Gastroesophageal sphincter (tissue), 4 donors: ENCODE measurements around the gene EFHD1. TPM values are rescaled to one million over a fixed set of nuclear protein-coding genes. Genes with fewer than 3 reads are reported as not detected.
"Not testable (repeated sequence)": the region's sequence is repeated elsewhere in the genome, so short reads cannot be mapped to it uniquely, and the experiment has no call there.

ENCODE experiments used
- ATAC-seq: fragments of 150-250 bp; one replicate; pipeline ENCODE4 v1.9.1; 2016; ENCODE audit warnings: mild to moderate bottlenecking, moderate library complexity
- H3K27ac ChIP-seq, 4 donors: fragments of 200-600 bp; sonication (generic) in 3 of 4; 1 replicate in 3 of 4; 2 replicates in 1 of 4; pipeline ENCODE4 v1.5.1; 2016 to 2019
- H3K27me3 ChIP-seq: fragments of 200-600 bp; sonication (generic); one replicate; pipeline ENCODE4 v1.5.1; 2019
- H3K36me3 ChIP-seq, 2 donors: fragments of 200-600 bp; sonication (generic); one replicate each; pipeline ENCODE4 v1.5.1; 2019; ENCODE audit warnings: control low read depth in 1 of 2
- H3K4me1 ChIP-seq, 3 donors: fragments of 200-600 bp; sonication (generic); 1 replicate in 2 of 3; 2 replicates in 1 of 3; pipeline ENCODE4 v1.5.1; 2016 to 2019; ENCODE audit warnings: control low read depth in 2 of 3
- H3K4me3 ChIP-seq, 2 donors: fragments of 200-600 bp; sonication (generic); one replicate each; pipeline ENCODE4 v1.5.1; 2019; ENCODE audit warnings: mild to moderate bottlenecking in 1 of 2, moderate library complexity in 1 of 2
- H3K9me3 ChIP-seq, 3 donors: fragments of 200-600 bp; sonication (generic); one replicate each; pipeline ENCODE4 v1.5.1; 2017 to 2019; ENCODE audit warnings: control low read depth in 2 of 3
- CTCF ChIP-seq, 4 experiments: fragments of 200-600 bp in 2 of 4; fragments of 450-650 bp in 2 of 4; sonication (generic) in 1 of 4; IDR thresholded peaks; one replicate each; pipeline ENCODE4 v1.5.1; 2017 to 2019; ENCODE audit warnings: antibody characterized with exemption in 4 of 4, mild to moderate bottlenecking in 2 of 4, moderate library complexity in 2 of 4
- EP300 ChIP-seq: sonication (generic); formaldehyde crosslinking; IDR thresholded peaks from one replicate; pipeline ENCODE4 v1.6.1; 2017; ENCODE audit warnings: antibody characterized with exemption, mild to moderate bottlenecking
- POLR2A ChIP-seq, 2 donors: fragments of 450-650 bp; IDR thresholded peaks; one replicate each; pipeline ENCODE4 v1.6.1; 2017; ENCODE audit warnings: antibody characterized with exemption in 2 of 2, mild to moderate bottlenecking in 2 of 2, moderate library complexity in 1 of 2
- POLR2AphosphoS5 ChIP-seq: sonication (generic); formaldehyde crosslinking; IDR thresholded peaks from one replicate; pipeline ENCODE4 v1.6.1; 2017; ENCODE audit warnings: antibody characterized with exemption
- WGBS, 2 donors: methylation state at CpG; one replicate each; pipeline ENCODE4 v1.1.5; 2018; ENCODE audit warnings: low coverage in 1 of 2; 5-methylcytosine and 5-hydroxymethylcytosine counted together
- total RNA-seq, 4 donors: library from RNA; depleted of rRNA; stranded (reverse); fragments of >200 nt; gene quantifications; one replicate each; pipeline ENCODE4 v1.1.0, GENCODE V29; 2016

The EFHD1 gene
- total RNA-seq, 4 donors from 2014 or later = 9.3 to 23.3 (median 17.5) TPM

GRCh38 chr2:232680006-232680405, 46.6 kb downstream of the EFHD1 start:
- TF ChIP-seq EP300 (no peak), CTCF (IDR thresholded peaks at IDR 0.05) (no peak), POLR2A (IDR thresholded peaks at IDR 0.05) (no peak), POLR2AphosphoS5 (no peak)
- no peak overlapping the region for H3K4me3 ChIP-seq
- 90 to 93% methylated on average over 6 to 7 of the region's 7 CpGs for WGBS, 2 donors
- H3K4me1 ChIP-seq = no peaks in the 10 kb centered on the region
- no peak for ATAC-seq
- H3K9me3 ChIP-seq = no peaks in the 10 kb centered on the region
- H3K27me3 ChIP-seq = peaks cover 15% of the 10 kb centered on the region
- no peak overlapping the region for H3K27ac ChIP-seq
- H3K36me3 ChIP-seq = peaks cover 0 to 17% of the 10 kb centered on the region in 2 donors

- TF ChIP-seq POLR2AphosphoS5 (no peak), EP300 (no peak), POLR2A (IDR thresholded peaks at IDR 0.05) (no peak), CTCF (IDR thresholded peaks at IDR 0.05) (no peak)
- peaks cover 15% of the 10 kb centered on the region for H3K27me3 ChIP-seq
- no peak overlapping the region for H3K4me3 ChIP-seq
- no peaks in the 10 kb centered on the region for H3K4me1 ChIP-seq
- no peaks in the 10 kb centered on the region for H3K9me3 ChIP-seq
- ATAC-seq = no peak
- peaks cover 0 to 14% of the 10 kb centered on the region in 2 donors for H3K36me3 ChIP-seq
- WGBS, 2 donors = 78 to 80% methylated on average over 1 to 5 of the region's 10 CpGs
- no peak overlapping the region for H3K27ac ChIP-seq
Observed at GRCh38 chr2:232681527-232681926, 48.1 kb downstream of the EFHD1 start.

GRCh38 chr2:232683368-232683767, 50.0 kb downstream of the EFHD1 start:
- ATAC-seq = no peak
- peaks cover 0 to 12% of the 10 kb centered on the region in 2 donors for H3K36me3 ChIP-seq
- TF ChIP-seq EP300 (no peak), CTCF (IDR thresholded peaks at IDR 0.05) (no peak), POLR2A (IDR thresholded peaks at IDR 0.05) (no peak)

GRCh38 chr2:232685391-232685790, 52.0 kb downstream of the EFHD1 start:
- 85 to 92% methylated on average over 3 to 5 of the region's 6 CpGs for WGBS, 2 donors
- peaks cover 14% of the 10 kb centered on the region for H3K27me3 ChIP-seq
- ATAC-seq, H3K27ac ChIP-seq, H3K9me3 ChIP-seq, H3K4me1 ChIP-seq, H3K4me3 ChIP-seq: not testable (repeated sequence)
- peaks cover 0 to 12% of the 10 kb centered on the region in 2 donors for H3K36me3 ChIP-seq

More at GRCh38 chr2:232683368-232683767, 50.0 kb downstream of the EFHD1 start:
- Histone ChIP-seq H3K4me3 (no peak overlapping the region), H3K4me1 (no peaks in the 10 kb centered on the region), H3K27ac (no peak overlapping the region), H3K27me3 (peaks cover 15% of the 10 kb centered on the region), H3K9me3 (no peaks in the 10 kb centered on the region)
- 14 to 60% methylated on average over 1 of the region's 1 CpG for WGBS, 2 donors

GRCh38 chr2:232687382-232688160, 54.2 kb downstream of the EFHD1 start:
- TF ChIP-seq CTCF (IDR thresholded peaks at IDR 0.05) (no peak), EP300 (no peak), POLR2AphosphoS5 (no peak), POLR2A (IDR thresholded peaks at IDR 0.05) (no peak)
- Histone ChIP-seq H3K9me3 (no peaks in the 10 kb centered on the region), H3K4me1 (peaks cover 0 to 6% (median 0%) of the 10 kb centered on the region in 3 donors), H3K4me3 (no peak overlapping the region), H3K27me3 (no peaks in the 10 kb centered on the region), H3K36me3 (no peaks in the 10 kb centered on the region), H3K27ac (no peak overlapping the region)
- ATAC-seq = no peak
- WGBS, 2 donors = 89% methylated on average over 5 of the region's 11 CpGs
